GM21515 (cell line): ENCODE measurements around the gene ZBTB18.
A peak's percentile ranks its signal among the peaks of the same experiment; 100 is the strongest.
"Not testable (repeated sequence)": the region's sequence is repeated elsewhere in the genome, so short reads cannot be mapped to it uniquely, and the experiment has no call there.

Experiments
- ATAC-seq: cut with Tn5 transposase; IDR thresholded peaks from one replicate; pipeline ENCODE4 v1.9.1; 2021; ENCODE audit not compliant: unreplicated experiment

Gene ZBTB18

DNA sequence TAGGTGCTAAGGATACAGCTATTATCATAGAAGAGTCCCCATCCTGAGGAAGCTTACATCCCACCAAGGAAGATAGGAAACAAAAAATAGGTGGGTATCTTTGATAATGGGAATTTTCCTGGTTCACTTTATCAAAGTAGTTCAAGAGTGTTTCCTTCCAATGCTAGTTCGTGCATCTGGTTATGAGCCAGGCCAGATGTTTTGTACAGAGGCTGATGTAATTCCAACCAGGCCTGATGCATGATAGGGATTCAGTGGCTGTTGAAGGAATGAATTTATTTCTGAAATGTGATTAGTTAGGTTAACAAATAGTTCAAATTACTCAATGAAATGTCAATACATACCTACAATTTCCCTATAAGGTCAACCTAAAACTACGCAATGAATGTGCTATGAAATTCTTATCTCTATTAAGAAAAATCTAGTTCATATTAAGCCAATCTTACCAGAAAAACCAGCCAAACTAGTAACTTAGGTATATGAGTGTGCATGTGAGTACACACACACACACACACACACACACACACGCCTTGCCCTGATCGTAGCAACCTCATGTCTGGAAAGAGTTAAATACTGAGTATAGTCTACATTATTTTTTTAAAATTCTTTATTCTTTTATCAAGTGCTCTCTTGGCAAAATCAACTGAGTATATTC lies 9.5 kb upstream of the ZBTB18 start:
- ATAC-seq = no peak

DNA sequence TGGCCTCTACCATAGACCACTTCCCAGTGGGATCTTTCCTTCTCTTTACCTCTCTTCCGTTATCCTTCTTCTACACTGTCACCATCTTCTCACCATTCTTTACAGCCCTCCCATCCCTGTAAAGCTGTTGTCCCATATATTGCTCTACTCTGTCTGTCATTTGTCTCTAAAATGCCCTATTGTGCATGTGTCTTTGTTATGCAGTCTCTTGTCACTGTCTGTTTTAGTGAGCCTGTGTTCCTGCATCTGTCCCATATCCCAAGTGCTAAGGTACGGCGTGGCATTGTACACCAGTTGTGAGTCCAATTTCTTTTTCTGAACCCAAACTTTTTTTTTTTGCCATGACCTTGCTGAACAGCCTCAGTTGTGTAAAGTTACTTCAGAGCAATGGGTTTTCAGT lies 8.8 kb upstream of the ZBTB18 start:
- ATAC-seq = no peak

DNA sequence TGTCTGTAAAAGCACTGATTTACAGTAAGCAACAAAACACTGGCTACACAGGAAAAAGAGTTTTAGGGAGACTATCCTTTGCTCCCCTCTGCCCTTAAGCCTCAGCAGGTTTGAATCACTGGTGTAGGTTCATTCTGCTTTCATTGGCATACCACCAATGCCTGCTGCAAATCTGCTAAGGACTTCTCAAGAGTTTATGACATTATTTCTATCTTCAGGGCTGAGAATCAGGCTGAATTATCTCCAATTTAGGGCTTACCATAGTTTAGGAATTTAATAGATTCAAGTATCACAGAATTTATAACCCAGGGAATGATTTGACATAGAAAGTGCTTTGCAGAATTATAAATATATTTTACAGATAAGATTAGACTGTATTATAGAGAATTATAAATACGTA lies 6.7 kb upstream of the ZBTB18 start:
- ATAC-seq = no peak

DNA sequence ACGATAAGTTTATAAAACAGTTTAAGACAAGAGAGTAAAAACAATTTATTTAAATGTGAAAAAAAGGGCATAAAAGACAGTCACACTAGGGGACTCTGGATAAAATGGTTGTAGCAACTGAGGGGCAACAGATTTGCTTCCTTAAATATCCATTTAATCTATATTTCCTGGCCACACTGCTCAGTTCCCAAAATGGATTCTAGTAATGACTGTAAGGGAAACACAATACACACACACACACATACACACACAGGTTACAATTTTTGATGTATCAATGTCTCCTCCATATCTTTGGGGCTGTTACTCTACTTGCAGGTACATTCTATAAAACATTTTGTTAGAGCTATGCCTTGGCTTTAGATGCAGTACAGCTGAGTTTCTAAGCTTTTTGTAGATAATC lies 4.8 kb upstream of the ZBTB18 start:
- not testable (repeated sequence) for ATAC-seq

DNA sequence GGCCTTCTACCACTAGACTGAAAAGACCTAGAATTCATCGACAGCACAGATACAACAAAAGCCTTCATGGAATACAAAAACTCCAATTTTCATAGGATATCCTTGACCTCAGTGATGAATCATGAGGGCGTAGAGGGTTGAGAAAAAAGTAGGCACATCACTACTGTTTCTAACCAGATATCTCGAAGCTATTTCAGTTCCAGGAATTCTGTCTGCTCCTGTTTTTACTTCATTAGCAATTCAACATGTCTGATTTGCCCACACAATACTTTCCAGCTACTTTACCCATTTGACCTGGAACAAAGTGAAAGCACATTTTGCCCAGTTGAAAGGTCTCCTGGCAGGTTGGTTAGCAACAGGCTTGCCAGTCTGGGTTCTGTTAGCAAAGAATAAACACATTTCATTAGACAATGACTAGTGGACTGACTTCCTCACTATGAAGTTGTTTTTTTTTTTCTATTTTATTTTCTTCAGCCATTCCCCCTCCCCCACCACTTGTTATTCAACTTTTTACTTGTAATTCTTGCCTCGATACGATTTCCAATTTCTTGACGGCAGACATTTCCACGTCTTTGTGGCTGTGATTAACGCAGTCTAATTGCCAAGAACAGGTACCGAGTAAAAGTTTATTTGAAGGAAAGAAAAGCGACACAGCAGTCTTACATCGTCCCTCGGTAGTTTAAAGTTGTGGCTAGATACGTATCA lies 4.0 kb upstream of the ZBTB18 start:
- ATAC-seq = no peak

DNA sequence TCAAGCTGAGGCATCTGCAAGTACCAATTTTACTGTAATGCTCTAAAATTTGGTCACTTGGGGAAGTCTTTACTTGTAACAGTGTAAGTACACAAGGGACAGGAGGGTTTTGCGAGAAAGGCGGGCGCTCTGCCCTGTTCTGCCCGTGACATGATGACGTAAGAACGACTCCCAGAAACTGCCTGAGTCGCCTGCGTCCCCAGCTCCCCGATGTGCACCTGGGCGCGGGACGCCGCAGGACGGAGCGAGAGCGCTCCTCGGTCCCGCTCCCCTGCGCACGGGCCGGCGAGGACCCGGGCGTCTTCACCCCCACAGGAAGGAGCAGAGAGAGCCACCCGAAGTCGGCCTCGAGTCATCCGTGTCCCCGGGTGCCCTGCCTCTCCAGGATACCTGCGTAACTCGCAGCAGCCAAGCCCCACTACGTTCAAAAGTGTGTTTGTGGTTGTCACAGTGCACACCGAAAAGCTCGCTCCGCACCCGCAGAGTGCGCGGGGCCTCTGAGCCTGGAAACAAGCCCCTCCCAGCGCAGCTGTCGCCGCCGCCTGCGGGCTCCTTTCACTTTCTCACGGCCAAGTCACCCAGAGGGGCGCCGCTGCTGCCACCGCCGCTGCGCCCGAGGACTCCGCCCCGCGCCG lies 3.3 kb upstream of the ZBTB18 start:
- peak; percentile 71 for ATAC-seq

DNA sequence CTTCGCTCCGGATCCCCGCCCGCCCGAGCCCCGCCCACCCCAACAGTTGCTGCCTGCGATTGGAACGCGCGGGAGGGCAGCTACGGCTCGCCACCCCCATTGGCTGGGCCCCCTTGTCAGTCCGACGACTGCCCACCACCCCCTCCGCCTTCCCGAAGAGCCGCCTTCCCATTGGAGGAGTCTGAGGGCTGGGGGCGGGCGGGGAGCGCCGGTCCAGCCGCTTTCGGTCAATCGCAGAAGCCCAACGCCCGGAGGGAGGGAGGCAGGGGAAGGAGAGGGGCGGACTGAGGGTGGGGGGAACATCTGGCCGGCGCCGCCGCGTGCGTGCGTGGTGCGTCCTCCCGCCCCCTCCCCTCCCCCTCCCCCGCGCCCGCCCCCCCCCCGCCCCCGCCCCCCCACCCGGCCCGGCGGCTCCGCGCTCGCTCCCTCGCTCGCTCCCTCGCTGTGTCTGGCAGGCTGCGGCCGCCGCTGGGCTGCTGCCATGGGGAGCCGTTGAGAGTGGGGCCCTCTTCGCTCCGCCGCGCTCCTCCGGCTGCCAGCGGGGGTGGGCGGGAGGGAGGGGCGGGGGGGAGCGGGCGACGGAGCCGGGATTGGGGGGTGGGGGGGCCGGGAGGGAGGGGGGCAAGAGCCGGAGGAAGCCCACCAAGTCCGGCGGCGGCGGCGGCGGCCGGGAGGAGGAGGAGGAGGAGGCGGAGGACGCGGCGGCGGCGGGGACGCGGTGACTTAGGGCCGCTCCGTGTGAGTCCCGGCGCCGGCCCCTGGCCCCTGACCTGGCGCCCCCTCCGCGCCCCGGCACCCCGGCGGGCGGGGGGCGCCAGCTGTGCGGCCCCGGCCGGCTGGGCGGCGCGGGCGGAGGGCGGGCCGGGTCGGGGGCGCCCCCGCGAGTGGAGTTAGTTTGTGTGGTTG lies 2.6 kb upstream of the ZBTB18 start:
- ATAC-seq = peak; percentile 72

DNA sequence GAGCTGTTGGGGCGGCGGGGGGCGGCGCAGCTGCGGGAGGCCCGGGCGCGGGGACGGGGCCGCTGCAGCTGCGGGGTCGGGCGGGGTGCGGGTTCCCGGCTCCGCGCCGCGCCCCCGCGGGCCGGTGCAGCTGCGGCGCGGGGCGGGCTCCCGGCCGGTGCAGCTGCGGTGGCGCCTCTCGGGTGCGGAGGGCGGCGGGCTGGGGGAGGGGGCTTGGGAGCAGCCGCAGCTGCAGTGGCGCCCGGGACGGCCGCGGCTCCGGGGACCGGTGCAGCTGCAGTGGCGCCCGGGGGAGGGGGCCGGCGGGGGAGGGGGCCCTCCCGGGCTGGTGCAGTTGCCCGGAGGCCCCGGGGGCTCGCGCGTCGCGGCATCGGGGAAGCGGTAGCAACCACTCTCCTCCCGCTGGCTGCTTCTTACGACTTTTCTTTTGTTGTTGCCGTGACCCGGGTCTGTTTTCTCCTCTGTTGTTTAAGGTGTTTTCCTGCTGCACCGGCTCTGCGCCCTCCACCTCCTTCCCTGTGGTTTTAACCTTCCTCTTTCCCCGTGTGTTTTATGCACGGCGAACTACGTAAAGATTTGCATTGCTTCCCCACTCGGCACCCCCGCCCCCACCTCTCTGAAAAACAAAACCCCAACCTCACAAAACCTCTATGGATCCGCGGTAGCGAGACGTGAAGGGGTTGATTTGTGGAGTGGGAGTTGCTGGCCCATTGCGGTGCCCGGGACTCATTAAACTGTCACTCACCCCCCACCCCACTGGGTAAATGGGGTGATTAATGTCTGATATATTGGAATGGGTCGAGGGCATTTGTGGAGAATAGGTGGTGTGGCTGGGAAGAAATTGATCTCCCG lies 1.7 kb upstream of the ZBTB18 start:
- ATAC-seq = no peak

DNA sequence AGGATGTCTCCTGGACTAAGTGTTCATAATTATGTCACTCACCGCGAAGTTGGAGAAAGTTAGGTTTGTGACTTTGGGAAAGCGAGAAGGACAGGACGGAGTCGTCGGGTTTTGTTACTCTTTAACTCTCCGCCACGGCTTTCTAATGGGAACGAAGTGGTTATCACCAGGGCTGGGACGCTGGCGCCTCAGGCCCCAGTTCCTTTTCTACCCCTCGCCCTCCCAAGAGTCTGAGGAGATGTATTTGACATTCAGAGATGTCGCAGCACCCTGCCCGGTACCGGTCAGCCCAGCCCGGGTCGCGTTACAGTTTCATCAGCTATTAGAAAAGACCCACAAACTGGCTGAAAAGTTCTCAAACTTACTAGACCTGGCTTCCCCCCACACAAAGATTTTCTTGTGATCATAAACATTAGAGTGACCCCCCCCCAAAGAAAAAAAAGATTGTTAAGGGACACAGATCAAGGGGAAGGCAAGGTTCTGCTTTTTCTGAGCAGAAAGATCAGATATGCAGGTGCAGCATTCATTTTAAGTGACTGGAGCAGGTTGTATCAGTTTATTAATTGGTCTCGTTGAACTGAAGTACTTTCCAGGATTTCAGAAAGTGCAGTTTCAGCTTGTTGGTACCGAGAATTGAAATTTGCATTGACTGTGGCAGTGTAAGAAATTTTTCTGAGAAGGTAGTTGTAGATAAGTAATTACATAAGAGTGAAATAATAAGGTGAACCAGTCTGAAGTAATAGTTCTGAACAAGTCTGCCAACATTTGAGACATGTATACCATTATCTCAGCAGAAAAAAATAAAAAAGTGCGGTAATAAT lies 859 bp upstream of the ZBTB18 start:
- ATAC-seq = no peak

DNA sequence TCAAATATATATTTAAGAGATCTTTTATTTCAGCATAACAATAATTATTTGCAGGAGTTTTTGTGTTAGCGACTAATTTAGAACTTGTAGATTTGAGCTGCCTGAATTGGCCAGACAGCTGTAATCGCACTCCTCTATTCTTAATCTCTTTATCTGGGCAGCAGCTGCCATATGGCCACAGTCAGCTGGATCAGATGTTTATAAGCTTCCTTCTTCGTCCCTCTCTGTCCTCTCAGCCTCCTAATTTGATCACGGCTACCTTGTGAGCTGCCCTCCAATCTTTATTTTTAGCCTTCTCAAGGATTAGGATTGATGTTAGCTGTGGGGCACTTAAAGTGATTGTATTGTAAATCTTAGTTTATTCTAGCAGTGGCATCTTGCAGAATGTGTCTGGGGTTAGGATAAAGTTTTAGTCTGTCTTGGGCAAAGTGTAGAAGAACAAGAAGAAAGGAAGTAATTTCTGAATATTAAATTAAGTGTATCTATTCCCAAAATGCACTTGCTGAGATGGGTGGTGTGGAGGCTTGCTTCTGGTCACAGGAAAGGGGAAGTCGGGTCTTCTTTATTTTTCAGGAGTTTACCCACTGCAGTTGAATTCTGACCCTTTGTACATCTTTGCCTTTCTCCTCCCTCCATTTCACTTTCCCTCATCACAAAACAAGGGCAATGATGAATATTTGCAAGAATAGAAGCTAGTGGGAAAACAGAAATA lies 1.1 kb downstream of the ZBTB18 start:
- no peak for ATAC-seq

DNA sequence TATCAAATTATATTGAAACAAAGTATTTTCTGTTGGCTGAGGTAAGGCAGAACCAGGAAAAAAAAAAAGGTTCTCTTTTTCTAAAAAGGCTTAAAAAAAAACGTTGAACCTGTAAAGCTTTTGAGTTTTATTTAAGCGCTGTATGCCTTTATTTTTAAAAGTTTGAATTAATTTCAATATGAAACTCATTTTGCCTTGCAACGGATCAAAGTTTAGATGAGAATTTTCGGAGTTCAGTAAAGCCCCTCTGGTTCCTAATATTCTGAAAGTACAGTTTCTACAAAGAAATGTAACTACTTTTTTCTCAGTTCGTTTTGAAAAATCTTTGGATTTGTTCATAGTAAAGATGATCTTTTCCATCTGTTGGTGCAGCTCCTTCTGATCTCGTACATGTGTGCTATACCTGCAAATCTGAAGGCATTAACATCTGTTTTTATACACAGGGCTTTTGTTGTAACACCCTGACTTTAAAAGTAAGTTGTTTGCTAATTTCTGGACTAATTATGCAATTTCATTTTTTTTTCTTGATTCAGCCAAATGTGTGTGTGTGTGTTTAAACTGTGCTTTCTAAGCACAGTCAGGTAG lies 1.7 kb downstream of the ZBTB18 start:
- no peak for ATAC-seq

DNA sequence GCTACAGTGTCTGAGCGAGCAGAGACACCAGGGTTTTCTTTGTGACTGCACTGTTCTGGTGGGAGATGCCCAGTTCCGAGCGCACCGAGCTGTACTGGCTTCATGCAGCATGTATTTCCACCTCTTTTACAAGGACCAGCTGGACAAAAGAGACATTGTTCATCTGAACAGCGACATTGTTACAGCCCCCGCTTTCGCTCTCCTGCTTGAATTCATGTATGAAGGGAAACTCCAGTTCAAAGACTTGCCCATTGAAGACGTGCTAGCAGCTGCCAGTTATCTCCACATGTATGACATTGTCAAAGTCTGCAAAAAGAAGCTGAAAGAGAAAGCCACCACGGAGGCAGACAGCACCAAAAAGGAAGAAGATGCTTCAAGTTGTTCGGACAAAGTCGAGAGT lies 2.7 kb downstream of the ZBTB18 start:
- no peak for ATAC-seq

DNA sequence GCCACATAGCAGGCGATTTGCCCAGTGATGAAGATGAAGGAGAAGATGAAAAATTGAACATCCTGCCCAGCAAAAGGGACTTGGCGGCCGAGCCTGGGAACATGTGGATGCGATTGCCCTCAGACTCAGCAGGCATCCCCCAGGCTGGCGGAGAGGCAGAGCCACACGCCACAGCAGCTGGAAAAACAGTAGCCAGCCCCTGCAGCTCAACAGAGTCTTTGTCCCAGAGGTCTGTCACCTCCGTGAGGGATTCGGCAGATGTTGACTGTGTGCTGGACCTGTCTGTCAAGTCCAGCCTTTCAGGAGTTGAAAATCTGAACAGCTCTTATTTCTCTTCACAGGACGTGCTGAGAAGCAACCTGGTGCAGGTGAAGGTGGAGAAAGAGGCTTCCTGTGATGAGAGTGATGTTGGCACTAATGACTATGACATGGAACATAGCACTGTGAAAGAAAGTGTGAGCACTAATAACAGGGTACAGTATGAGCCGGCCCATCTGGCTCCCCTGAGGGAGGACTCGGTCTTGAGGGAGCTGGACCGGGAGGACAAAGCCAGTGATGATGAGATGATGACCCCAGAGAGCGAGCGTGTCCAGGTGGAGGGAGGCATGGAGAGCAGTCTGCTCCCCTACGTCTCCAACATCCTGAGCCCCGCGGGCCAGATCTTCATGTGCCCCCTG lies 3.3 kb downstream of the ZBTB18 start:
- ATAC-seq = no peak

DNA sequence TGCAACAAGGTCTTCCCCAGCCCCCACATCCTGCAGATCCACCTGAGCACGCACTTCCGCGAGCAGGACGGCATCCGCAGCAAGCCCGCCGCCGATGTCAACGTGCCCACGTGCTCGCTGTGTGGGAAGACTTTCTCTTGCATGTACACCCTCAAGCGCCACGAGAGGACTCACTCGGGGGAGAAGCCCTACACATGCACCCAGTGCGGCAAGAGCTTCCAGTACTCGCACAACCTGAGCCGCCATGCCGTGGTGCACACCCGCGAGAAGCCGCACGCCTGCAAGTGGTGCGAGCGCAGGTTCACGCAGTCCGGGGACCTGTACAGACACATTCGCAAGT lies 3.8 kb downstream of the ZBTB18 start:
- no peak for ATAC-seq

DNA sequence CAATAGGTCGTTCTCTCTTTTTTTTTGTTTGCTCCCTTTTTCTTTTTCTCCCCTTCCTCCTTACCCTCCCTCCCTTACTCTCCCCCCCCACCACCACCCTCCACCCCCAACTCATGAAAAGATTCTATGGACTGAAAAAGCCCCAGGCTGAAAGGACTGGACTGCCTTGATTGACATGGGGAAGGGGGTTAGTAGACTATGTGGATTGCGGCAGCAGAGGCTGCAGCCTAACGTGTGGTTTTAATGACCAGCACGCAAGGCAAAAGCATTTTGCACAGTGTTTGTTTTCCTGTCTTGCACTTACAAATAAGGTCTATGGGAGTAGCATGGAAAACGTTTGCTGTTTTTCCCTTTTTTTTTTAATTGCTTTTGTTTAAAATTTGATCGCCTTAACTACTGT lies 5.5 kb downstream of the ZBTB18 start:
- ATAC-seq = no peak

DNA sequence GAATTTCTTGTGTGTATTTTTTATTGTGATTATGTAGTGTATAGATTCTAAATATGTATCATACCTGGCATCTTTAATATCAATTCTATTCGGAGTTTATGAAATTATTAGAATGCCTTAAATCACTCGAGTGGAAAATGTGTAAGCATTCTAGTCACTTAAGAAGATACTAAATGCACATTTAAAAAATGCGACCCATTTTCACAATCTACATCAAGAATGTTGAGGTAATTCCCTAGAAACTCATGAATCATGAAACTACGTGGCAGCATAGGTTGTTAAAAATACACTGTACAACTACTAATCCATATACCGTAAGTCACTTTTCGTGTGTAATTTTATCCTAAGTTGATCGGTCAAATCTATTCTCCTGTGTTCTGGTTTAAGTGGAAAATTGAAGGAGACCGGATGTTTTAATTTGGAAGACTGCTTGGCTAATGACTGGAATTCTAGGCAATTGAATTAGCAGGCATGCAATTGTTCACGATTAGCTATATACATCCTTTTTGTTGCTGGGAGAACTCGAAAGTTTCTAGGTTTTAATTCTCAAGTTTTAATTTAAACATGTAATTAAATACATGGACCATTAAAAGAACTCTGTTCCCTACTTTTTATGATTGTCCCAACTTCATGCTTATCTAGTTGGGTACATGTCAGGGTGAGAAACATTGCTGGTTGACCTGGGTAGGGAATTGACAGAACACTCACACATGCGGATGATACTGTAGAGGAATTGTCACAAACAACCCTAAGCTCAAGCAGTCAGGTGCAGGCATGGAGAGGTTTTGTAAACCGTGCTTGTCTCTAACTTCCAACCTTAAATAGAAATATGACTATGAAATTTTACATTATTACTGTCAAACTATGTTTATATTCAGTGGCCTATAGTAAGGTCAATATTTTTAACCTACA lies 6.6 kb downstream of the ZBTB18 start:
- ATAC-seq = no peak

DNA sequence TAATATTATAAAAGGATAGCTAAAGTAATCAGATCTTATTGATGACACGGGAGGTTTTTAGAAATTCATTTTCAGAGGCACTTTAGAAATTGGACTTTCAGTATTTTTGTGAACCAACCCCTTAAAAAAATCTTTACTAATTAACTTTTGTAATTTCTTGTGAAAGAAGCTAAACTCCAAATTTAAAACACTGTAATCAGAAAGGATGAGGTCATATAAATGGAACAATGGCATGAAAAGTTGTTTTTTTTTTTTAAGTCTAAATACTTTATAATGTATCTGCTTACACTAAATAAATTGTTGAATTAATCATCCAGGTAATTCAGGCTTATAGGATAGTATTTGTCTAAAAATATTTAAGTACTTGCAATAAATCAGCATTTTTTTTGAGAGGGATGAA lies 9.0 kb downstream of the ZBTB18 start:
- no peak for ATAC-seq
